ENCODE measurements around the gene PRR14L. TPM values are rescaled to one million over a fixed set of nuclear protein-coding genes. Genes with fewer than 3 reads are reported as not detected.

Gene PRR14L
- total and polyA plus RNA-seq, 2 of the 13 experiments (the other 11 are each of a cell fraction or from before 2014, with no cell fraction given), result 6.6 to 16.5 TPM

DNA sequence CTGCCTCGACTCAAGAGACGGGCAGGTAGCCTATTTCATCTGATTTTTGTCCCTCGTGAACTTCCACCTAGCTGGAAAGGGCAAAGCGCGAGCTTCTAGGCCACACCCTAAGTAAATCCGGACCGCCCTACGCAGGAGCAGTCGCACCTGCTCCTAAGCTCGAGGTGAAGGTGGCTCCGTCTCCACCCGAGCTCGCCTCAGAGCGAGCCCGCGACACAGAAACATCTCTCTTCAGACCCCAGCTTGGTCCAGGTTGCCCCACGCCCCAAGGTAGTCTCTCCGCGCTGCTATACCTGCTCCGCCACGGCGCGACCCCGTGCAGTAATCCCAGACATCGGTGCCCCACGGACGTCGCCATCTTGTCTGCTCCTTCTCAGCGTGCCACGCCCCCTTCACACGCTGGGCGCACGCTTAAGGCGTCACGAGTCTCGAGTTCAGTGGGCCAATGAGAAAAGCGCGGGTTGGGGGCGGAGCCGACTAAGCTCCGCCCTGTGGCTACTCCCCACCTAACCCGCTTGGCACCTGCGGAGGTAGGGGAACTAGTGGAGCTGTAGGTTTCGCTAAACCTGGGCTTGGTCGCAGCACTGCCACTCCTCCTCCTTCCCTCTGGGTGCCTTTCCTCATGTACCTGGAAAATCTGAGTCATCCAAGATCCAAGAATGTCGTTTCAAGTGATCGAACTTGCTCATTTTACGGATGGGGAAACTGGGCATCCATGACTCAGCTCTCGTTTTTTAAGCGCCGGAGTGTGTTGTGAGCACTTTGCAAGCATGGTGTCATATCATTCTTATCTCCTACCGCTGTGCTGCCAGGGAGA lies 87.9 kb downstream of the PRR14L start, which contains the start of gene PISD (continued):
- TF ChIP-seq, protein P1, sequence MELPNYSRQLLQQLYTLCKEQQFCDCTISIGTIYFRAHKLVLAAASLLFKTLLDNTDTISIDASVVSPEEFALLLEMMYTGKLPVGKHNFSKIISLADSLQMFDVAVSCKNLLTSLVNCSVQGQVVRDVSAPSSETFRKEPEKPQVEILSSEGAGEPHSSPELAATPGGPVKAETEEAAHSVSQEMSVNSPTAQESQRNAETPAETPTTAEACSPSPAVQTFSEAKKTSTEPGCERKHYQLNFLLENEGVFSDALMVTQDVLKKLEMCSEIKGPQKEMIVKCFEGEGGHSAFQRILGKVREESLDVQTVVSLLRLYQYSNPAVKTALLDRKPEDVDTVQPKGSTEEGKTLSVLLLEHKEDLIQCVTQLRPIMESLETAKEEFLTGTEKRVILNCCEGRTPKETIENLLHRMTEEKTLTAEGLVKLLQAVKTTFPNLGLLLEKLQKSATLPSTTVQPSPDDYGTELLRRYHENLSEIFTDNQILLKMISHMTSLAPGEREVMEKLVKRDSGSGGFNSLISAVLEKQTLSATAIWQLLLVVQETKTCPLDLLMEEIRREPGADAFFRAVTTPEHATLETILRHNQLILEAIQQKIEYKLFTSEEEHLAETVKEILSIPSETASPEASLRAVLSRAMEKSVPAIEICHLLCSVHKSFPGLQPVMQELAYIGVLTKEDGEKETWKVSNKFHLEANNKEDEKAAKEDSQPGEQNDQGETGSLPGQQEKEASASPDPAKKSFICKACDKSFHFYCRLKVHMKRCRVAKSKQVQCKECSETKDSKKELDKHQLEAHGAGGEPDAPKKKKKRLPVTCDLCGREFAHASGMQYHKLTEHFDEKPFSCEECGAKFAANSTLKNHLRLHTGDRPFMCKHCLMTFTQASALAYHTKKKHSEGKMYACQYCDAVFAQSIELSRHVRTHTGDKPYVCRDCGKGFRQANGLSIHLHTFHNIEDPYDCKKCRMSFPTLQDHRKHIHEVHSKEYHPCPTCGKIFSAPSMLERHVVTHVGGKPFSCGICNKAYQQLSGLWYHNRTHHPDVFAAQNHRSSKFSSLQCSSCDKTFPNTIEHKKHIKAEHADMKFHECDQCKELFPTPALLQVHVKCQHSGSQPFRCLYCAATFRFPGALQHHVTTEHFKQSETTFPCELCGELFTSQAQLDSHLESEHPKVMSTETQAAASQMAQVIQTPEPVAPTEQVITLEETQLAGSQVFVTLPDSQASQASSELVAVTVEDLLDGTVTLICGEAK (IDR thresholded peaks at IDR 0.05), result no peak
- TF ChIP-seq, protein P1 (CRISPR knock-in tag; IDR thresholded peaks at IDR 0.05), result peak; percentile 18; the same call in 1 of the 2 replicates
- TF ChIP-seq ZFP36 (IDR thresholded peaks at IDR 0.05; ENCODE audit: borderline replicate concordance, low read depth, low read length, partially characterized antibody), result no peak
- TF ChIP-seq SP4 (CRISPR knock-in tag; IDR thresholded peaks at IDR 0.05), result peak; percentile 99
- TF ChIP-seq EZH2 (conservative IDR thresholded peaks at IDR 0.05; ENCODE audit: low read depth, low read length), result no peak
- 0 out of 2 replicates have a peak, but pooled peaks have one; percentile 8 for TF ChIP-seq NCOA2 (CRISPR knock-in tag; IDR thresholded peaks at IDR 0.05)
- TF ChIP-seq, protein P2, sequence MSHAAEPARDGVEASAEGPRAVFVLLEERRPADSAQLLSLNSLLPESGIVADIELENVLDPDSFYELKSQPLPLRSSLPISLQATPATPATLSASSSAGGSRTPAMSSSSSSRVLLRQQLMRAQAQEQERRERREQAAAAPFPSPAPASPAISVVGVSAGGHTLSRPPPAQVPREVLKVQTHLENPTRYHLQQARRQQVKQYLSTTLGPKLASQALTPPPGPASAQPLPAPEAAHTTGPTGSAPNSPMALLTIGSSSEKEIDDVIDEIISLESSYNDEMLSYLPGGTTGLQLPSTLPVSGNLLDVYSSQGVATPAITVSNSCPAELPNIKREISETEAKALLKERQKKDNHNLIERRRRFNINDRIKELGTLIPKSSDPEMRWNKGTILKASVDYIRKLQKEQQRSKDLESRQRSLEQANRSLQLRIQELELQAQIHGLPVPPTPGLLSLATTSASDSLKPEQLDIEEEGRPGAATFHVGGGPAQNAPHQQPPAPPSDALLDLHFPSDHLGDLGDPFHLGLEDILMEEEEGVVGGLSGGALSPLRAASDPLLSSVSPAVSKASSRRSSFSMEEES (CRISPR knock-in tag; IDR thresholded peaks at IDR 0.05), result 0 out of 2 replicates have a peak, but pooled peaks have one; percentile 45
- TF ChIP-seq SP140L (CRISPR knock-in tag; IDR thresholded peaks at IDR 0.05; ENCODE audit: borderline replicate concordance), result no peak
- peak; percentile 85 for TF ChIP-seq RXRA (CRISPR knock-in tag; IDR thresholded peaks at IDR 0.05)
- no peak; the same call in none of the 2 replicates for TF ChIP-seq HOXD1 (CRISPR knock-in tag; IDR thresholded peaks at IDR 0.05)
- 0 out of 2 replicates have a peak, but pooled peaks have one; percentile 40 for TF ChIP-seq GLI4 (CRISPR knock-in tag; IDR thresholded peaks at IDR 0.05; ENCODE audit: borderline replicate concordance)
- peak; percentile 98 for TF ChIP-seq GATAD1 (CRISPR knock-in tag; IDR thresholded peaks at IDR 0.05)
- 0 out of 2 replicates have a peak, but pooled peaks have one; percentile 69 for TF ChIP-seq ZNF510 (CRISPR knock-in tag; IDR thresholded peaks at IDR 0.05; ENCODE audit: low read depth)
- TF ChIP-seq, protein P3, sequence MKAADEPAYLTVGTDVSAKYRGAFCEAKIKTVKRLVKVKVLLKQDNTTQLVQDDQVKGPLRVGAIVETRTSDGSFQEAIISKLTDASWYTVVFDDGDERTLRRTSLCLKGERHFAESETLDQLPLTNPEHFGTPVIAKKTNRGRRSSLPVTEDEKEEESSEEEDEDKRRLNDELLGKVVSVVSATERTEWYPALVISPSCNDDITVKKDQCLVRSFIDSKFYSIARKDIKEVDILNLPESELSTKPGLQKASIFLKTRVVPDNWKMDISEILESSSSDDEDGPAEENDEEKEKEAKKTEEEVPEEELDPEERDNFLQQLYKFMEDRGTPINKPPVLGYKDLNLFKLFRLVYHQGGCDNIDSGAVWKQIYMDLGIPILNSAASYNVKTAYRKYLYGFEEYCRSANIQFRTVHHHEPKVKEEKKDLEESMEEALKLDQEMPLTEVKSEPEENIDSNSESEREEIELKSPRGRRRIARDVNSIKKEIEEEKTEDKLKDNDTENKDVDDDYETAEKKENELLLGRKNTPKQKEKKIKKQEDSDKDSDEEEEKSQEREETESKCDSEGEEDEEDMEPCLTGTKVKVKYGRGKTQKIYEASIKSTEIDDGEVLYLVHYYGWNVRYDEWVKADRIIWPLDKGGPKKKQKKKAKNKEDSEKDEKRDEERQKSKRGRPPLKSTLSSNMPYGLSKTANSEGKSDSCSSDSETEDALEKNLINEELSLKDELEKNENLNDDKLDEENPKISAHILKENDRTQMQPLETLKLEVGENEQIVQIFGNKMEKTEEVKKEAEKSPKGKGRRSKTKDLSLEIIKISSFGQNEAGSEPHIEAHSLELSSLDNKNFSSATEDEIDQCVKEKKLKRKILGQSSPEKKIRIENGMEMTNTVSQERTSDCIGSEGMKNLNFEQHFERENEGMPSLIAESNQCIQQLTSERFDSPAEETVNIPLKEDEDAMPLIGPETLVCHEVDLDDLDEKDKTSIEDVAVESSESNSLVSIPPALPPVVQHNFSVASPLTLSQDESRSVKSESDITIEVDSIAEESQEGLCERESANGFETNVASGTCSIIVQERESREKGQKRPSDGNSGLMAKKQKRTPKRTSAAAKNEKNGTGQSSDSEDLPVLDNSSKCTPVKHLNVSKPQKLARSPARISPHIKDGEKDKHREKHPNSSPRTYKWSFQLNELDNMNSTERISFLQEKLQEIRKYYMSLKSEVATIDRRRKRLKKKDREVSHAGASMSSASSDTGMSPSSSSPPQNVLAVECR (CRISPR knock-in tag; IDR thresholded peaks at IDR 0.05; ENCODE audit: borderline replicate concordance), result peak; percentile 98

Measured in HepG2 (cell line).